ENCODE data around the gene DIS3L2. TPM values are rescaled to one million over a fixed set of nuclear protein-coding genes. Genes with fewer than 3 reads are reported as not detected.

The DIS3L2 gene
- total RNA-seq, 3 donors from 2014 or later (not counting 1 experiment from before 2014, with no cell fraction given): 56.4 to 63.6 (median 59.4) TPM

- Histone ChIP-seq H3K36me3 (ENCODE audit: control insufficient read depth, insufficient read depth, low read length) (peaks cover 23% of the 10 kb centered on the region), H3K4me3 (ENCODE audit: low read length) (no peak overlapping the region), H3K4me1 (ENCODE audit: control insufficient read depth, insufficient read depth, low read length) (no peaks in the 10 kb centered on the region), H3K27me3 (ENCODE audit: control insufficient read depth, insufficient read depth, low read length) (no peaks in the 10 kb centered on the region), H3K9me3 (ENCODE audit: control insufficient read depth, insufficient read depth, low read length) (no peaks in the 10 kb centered on the region), H3K27ac (ENCODE audit: low read length) (no peak overlapping the region)
- H3K4me1 Mint-ChIP-seq: peaks cover 0 to 16% of the 10 kb centered on the region in 2 donors
- H3K36me3 Mint-ChIP-seq: no peaks in the 10 kb centered on the region
- TF ChIP-seq, protein P1, sequence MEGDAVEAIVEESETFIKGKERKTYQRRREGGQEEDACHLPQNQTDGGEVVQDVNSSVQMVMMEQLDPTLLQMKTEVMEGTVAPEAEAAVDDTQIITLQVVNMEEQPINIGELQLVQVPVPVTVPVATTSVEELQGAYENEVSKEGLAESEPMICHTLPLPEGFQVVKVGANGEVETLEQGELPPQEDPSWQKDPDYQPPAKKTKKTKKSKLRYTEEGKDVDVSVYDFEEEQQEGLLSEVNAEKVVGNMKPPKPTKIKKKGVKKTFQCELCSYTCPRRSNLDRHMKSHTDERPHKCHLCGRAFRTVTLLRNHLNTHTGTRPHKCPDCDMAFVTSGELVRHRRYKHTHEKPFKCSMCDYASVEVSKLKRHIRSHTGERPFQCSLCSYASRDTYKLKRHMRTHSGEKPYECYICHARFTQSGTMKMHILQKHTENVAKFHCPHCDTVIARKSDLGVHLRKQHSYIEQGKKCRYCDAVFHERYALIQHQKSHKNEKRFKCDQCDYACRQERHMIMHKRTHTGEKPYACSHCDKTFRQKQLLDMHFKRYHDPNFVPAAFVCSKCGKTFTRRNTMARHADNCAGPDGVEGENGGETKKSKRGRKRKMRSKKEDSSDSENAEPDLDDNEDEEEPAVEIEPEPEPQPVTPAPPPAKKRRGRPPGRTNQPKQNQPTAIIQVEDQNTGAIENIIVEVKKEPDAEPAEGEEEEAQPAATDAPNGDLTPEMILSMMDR (IDR thresholded peaks at IDR 0.05): no peak
- no peaks in the 10 kb centered on the region for H3K9me3 Mint-ChIP-seq
- no peak overlapping the region for H3K4me3 Mint-ChIP-seq
- intact Hi-C loops (cut with micrococcal nuclease): loop anchor here (10.0 kb wide), 1 partner anchor 193 kb away; no protein-coding TSS in a partner anchor
- ATAC-seq (no peak), DNase-seq (no peak)
- no peak overlapping the region for H3K27ac Mint-ChIP-seq
- WGBS (ENCODE audit: insufficient coverage): 100% methylated on average over 1 of the region's 3 CpGs
- no peaks in the 10 kb centered on the region for H3K27me3 Mint-ChIP-seq (ENCODE audit: low read depth in 2 of 2)
Measured at GRCh38 chr2:232132181-232132580, 170.7 kb downstream of the DIS3L2 start.

DNA sequence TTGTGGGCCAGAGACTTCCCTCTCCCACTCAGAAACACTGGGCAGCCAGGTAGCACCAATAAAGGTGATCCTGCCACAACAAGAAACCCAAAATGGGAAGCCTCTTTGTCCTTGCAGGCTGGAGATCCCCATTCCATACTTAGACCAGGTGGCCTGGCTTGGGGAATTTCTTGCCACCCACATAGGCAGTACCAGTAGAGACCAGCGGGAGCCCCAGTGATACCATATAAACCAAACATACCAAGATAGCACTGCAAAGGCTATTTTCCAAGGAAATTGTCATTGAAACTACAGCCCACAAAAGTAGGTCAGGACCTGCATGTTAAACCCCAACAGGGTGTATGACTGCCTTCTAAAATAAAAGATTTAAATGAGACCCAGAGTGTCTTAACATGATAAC is 171.6 kb downstream of the DIS3L2 start:
- no peaks in the 10 kb centered on the region for H3K27me3 Mint-ChIP-seq (ENCODE audit: low read depth in 2 of 2)
- no peaks in the 10 kb centered on the region for H3K27me3 ChIP-seq (ENCODE audit: control insufficient read depth, insufficient read depth, low read length)
- peaks cover 23% of the 10 kb centered on the region for H3K36me3 ChIP-seq (ENCODE audit: control insufficient read depth, insufficient read depth, low read length)
- ATAC-seq: no peak
- TF ChIP-seq, protein P1 (IDR thresholded peaks at IDR 0.05): no peak
- intact Hi-C loops (cut with micrococcal nuclease): loop anchor here (10.0 kb wide), 1 partner anchor 192 kb away; no protein-coding TSS in a partner anchor
- H3K36me3 Mint-ChIP-seq: no peaks in the 10 kb centered on the region
- H3K4me3 ChIP-seq (ENCODE audit: low read length): no peak overlapping the region
- no peak overlapping the region for H3K27ac Mint-ChIP-seq
- peaks cover 0 to 11% of the 10 kb centered on the region in 2 donors for H3K4me1 Mint-ChIP-seq
- no peak overlapping the region for H3K27ac ChIP-seq (ENCODE audit: low read length)
- no peak overlapping the region for H3K4me3 Mint-ChIP-seq
- no peaks in the 10 kb centered on the region for H3K9me3 ChIP-seq (ENCODE audit: control insufficient read depth, insufficient read depth, low read length)
- no peak for DNase-seq
- WGBS (ENCODE audit: insufficient coverage): 83% methylated on average over 1 of the region's 1 CpG
- H3K4me1 ChIP-seq (ENCODE audit: control insufficient read depth, insufficient read depth, low read length): no peaks in the 10 kb centered on the region
- H3K9me3 Mint-ChIP-seq: no peaks in the 10 kb centered on the region

DNA sequence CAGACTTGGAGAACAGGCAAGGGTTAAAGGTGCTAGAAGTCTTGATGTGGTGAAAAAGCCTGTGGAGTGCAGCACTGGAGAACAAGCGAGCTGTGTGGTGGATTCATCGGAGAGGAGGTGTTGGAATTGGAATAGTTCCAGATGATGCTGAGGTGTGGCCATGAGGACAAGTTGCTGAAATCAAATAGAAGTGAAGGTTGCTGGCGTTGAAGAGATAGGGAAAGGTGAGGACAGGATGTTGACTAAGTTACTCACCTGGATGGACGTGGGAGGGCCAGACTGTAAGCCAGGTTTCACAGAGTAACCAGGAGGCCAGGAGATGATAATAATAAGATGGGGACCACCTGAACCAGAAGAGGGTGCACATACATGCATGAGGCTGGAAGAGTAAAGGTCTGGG is 173.4 kb downstream of the DIS3L2 start:
- peaks cover 12 to 26% of the 10 kb centered on the region in 2 donors for H3K4me1 Mint-ChIP-seq
- H3K4me3 Mint-ChIP-seq: no peak overlapping the region
- H3K27me3 ChIP-seq (ENCODE audit: control insufficient read depth, insufficient read depth, low read length): no peaks in the 10 kb centered on the region
- no peaks in the 10 kb centered on the region for H3K27me3 Mint-ChIP-seq (ENCODE audit: low read depth in 2 of 2)
- H3K9me3 ChIP-seq (ENCODE audit: control insufficient read depth, insufficient read depth, low read length): no peaks in the 10 kb centered on the region
- TF ChIP-seq, protein P1 (IDR thresholded peaks at IDR 0.05): no peak
- peaks cover 4% of the 10 kb centered on the region for H3K4me1 ChIP-seq (ENCODE audit: control insufficient read depth, insufficient read depth, low read length)
- DNase-seq (no peak), ATAC-seq (no peak)
- H3K4me3 ChIP-seq (ENCODE audit: low read length): no peak overlapping the region
- no peaks in the 10 kb centered on the region for H3K9me3 Mint-ChIP-seq
- no peak overlapping the region for H3K27ac ChIP-seq (ENCODE audit: low read length)
- WGBS (ENCODE audit: insufficient coverage): 95% methylated on average over 4 of the region's 4 CpGs
- intact Hi-C loops (cut with micrococcal nuclease): loop anchor here (10.0 kb wide), 1 partner anchor 190 kb away; no protein-coding TSS in a partner anchor
- no peaks in the 10 kb centered on the region for H3K36me3 Mint-ChIP-seq
- H3K36me3 ChIP-seq (ENCODE audit: control insufficient read depth, insufficient read depth, low read length): peaks cover 20% of the 10 kb centered on the region
- H3K27ac Mint-ChIP-seq: peak overlapping the region in 1 of 2 donors; percentile 9
